T-cell (primary cell): ENCODE results near the gene PRPF8. TPM values are rescaled to one million over a fixed set of nuclear protein-coding genes. Genes with fewer than 3 reads are reported as not detected.
"Not testable (repeated sequence)": the region's sequence is repeated elsewhere in the genome, so short reads cannot be mapped to it uniquely, and the experiment has no call there.

Experiments
- ATAC-seq, 4 experiments: fragments of 200-7000 bp in 3 of 4; fragments of 150-1000 bp in 1 of 4; cut with Tn5 transposase; replicated peaks in 1 of 4; 1 replicate in 3 of 4; 2 replicates in 1 of 4; pipeline ENCODE4 v1.10.0; 2021; ENCODE audit warnings: moderate library complexity in 3 of 4, mild to moderate bottlenecking in 2 of 4, moderate number of reproducible peaks in 1 of 4
- CTCF ChIA-PET, 2 donors: fragments of 300-600 bp; sonication (Branson Sonifier 250); formaldehyde crosslinking; loops; one replicate each; lab custom pipeline; 2022; ENCODE audit warnings: antibody characterized with exemption in 2 of 2; lab: Charles Lee
- POLR2A ChIA-PET, 2 donors: fragments of 300-600 bp; sonication (Branson Sonifier 250); formaldehyde crosslinking; loops; one replicate each; lab custom pipeline; 2022; ENCODE audit warnings: antibody characterized with exemption in 2 of 2; lab: Charles Lee
- DNase-seq, 35 experiments: peaks; one replicate each; pipeline versions ENCODE4 v3.0.0 to v3.0.0-alpha.2; 2013 to 2023
- H3K27ac ChIP-seq: one replicate; pipeline ENCODE4 v1.5.1; 2013; ENCODE audit warnings: low read length
- H3K27me3 ChIP-seq, 2 experiments: replicated peaks in 1 of 2; 1 replicate in 1 of 2; 2 replicates in 1 of 2; pipeline versions ENCODE4 v1.6.1 to v1.7.0; 2013; ENCODE audit warnings: low read length in 1 of 2, mixed read lengths in 1 of 2; ENCODE audit not compliant: control insufficient read depth in 2 of 2, insufficient read depth in 2 of 2; ENCODE audit errors: extremely low read depth in 1 of 2
- H3K36me3 ChIP-seq, 2 donors: 1 replicate in 1 of 2; 2 replicates in 1 of 2; pipeline versions ENCODE4 v1.6.1 to v1.7.0; 2013; ENCODE audit warnings: low read length in 1 of 2; ENCODE audit not compliant: control insufficient read depth in 2 of 2, insufficient read depth in 1 of 2; ENCODE audit errors: extremely low read depth in 1 of 2
- H3K4me1 ChIP-seq, 2 experiments: 1 replicate in 1 of 2; 2 replicates in 1 of 2; pipeline versions ENCODE4 v1.6.1 to v1.7.0; 2013; ENCODE audit warnings: low read length in 2 of 2, mixed read lengths in 1 of 2; ENCODE audit not compliant: insufficient read depth in 2 of 2, control insufficient read depth in 1 of 2; ENCODE audit errors: extremely low read depth in 1 of 2
- H3K4me3 ChIP-seq, 2 donors: 1 replicate in 1 of 2; 2 replicates in 1 of 2; pipeline versions ENCODE4 v1.5.1 to v1.7.0; 2013; ENCODE audit warnings: mild to moderate bottlenecking in 2 of 2, low read length in 1 of 2, moderate library complexity in 1 of 2; ENCODE audit not compliant: control insufficient read depth in 1 of 2; ENCODE audit errors: extremely low read depth in 1 of 2
- H3K9me3 ChIP-seq: 2 replicates; pipeline ENCODE4 v1.7.0; 2013
- H3K27ac Mint-ChIP-seq, 2 donors: one replicate each; pipeline ENCODE4 v1.8.0; 2020 to 2021; ENCODE audit warnings: mild to moderate bottlenecking in 2 of 2, mixed read lengths in 2 of 2
- H3K27me3 Mint-ChIP-seq, 2 donors: one replicate each; pipeline ENCODE4 v1.8.0; 2021 to 2022; ENCODE audit warnings: mixed read lengths in 2 of 2
- H3K36me3 Mint-ChIP-seq: one replicate; pipeline ENCODE4 v1.8.0; 2021; ENCODE audit warnings: mixed read lengths
- H3K4me1 Mint-ChIP-seq, 3 donors: one replicate each; pipeline ENCODE4 v1.8.0; 2020 to 2022; ENCODE audit warnings: mixed read lengths in 3 of 3, mild to moderate bottlenecking in 1 of 3
- H3K4me3 Mint-ChIP-seq, 3 donors: one replicate each; pipeline ENCODE4 v1.8.0; 2020 to 2022; ENCODE audit warnings: mild to moderate bottlenecking in 3 of 3, mixed read lengths in 3 of 3, moderate library complexity in 3 of 3
- H3K9me3 Mint-ChIP-seq, 3 donors: one replicate each; pipeline ENCODE4 v1.8.0; 2020 to 2022; ENCODE audit warnings: mixed read lengths in 3 of 3
- WGBS: methylation state at CpG from one replicate; pipeline ENCODE4 v1.1.5; 2013; ENCODE audit warnings: missing lambda C conversion rate; ENCODE audit not compliant: insufficient coverage; 5-methylcytosine and 5-hydroxymethylcytosine counted together
- total RNA-seq, 35 experiments: library from RNA in 6 of 35; stranded (reverse) in 6 of 35; fragments of 120-200 nt in 1 of 35; gene quantifications; one replicate each; pipeline versions ENCODE4 v1.2.1 to v1.2.4 and lab custom pipeline; 2013 to 2026

PRPF8 gene
- total RNA-seq, 5 donors from 2014 or later (not counting 1 experiment from before 2014, with no cell fraction given), result 387 to 543 (median 409) TPM

DNA sequence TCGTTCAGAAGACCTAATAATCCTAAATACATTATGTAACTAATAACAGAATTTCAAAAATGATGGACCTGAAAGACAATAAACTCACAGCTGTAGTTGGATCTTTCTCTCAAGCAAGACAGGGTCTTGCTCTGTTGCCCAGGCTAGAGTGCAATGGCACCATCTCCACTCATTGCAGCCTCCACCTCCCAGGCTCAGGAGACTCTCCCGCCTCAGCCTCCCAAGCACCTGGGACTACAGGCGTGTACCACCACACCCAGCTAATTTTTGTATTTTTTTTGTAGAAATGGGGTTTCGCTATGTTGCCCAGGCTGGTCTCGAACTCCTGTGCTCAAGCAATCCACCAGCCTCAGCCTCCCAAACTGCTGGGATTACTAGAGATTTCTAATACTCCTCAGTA, 20.7 kb downstream of the PRPF8 start:
- H3K36me3 Mint-ChIP-seq, result peaks cover 46% of the 10 kb centered on the region
- H3K9me3 Mint-ChIP-seq, H3K4me3 Mint-ChIP-seq, H3K4me1 ChIP-seq, H3K9me3 ChIP-seq, H3K27ac ChIP-seq, H3K27me3 Mint-ChIP-seq, ATAC-seq, H3K27me3 ChIP-seq, H3K27ac Mint-ChIP-seq, H3K4me3 ChIP-seq, POLR2A ChIA-PET, DNase-seq: not testable (repeated sequence)
- CTCF ChIA-PET, result interaction anchor here (0.7 kb wide), 2 partner anchors 15 to 36 kb away, joined by 7 to 14 read pairs; no protein-coding TSS in a partner anchor
- peaks cover 9 to 76% of the 10 kb centered on the region in 2 donors for H3K36me3 ChIP-seq
- no CpG with 5 or more reads among the region's 5 CpGs for WGBS
- peaks cover 6 to 22% (median 13%) of the 10 kb centered on the region in 3 donors for H3K4me1 Mint-ChIP-seq

DNA sequence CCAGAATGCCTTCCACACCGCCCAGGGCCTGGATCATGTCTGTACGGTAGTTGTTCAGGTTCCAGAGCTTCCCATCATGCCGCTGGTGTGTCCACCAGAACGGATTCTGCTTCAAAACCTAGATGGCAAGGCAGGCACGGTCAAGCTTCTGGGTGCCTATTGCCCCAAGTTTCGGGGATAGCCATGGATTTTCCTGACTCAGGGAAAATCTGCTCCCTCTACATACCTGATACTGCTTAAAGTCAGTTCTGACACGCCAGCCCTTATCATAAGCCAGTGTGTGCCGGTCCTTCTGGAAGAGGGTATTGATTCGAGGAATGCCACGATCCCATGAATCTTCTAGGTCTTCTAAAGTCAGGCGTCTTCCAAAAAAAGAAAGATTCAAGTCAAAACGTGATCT, 23.6 kb downstream of the PRPF8 start:
- POLR2A ChIA-PET, result no interaction called here
- Histone ChIP-seq H3K27me3 (no peaks in the 10 kb centered on the region), H3K4me1 (no peaks in the 10 kb centered on the region), H3K9me3 (no peaks in the 10 kb centered on the region), H3K27ac (no peak overlapping the region), H3K36me3 (peaks cover 15 to 78% of the 10 kb centered on the region in 2 donors), H3K4me3 (no peak overlapping the region)
- no peak for ATAC-seq
- H3K4me3 Mint-ChIP-seq, result no peak overlapping the region
- 98% methylated on average over 12 of the region's 12 CpGs for WGBS
- H3K27ac Mint-ChIP-seq, result no peak overlapping the region
- CTCF ChIA-PET, result no interaction called here
- no peaks in the 10 kb centered on the region for H3K27me3 Mint-ChIP-seq
- peaks cover 55% of the 10 kb centered on the region for H3K36me3 Mint-ChIP-seq
- H3K9me3 Mint-ChIP-seq, result no peaks in the 10 kb centered on the region
- H3K4me1 Mint-ChIP-seq, result peaks cover 2 to 10% (median 6%) of the 10 kb centered on the region in 3 donors
- DNase-seq, result no peak

DNA sequence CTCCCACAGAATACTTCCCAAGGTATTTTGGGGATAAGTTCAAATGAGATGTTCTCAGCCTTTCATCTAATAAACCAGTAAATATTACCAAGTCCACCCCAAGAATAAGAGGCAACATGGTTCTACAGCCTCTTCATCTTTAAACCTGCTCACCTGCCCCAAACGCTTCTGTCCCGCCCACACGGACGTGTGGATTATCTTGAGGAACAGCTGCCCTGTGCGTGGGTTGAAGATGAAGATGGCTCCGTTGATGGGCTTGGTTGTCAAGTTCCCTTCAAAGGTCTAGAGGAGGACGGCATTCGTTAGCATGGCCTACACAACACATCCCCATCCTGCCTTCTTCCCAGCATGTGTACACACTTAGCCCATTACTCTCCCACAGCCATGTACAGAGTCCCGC, 26.6 kb downstream of the PRPF8 start:
- Histone ChIP-seq H3K36me3 (peaks cover 32 to 87% of the 10 kb centered on the region in 2 donors), H3K27ac (no peak overlapping the region), H3K4me3 (no peak overlapping the region), H3K27me3 (no peaks in the 10 kb centered on the region), H3K9me3 (no peaks in the 10 kb centered on the region), H3K4me1 (no peaks in the 10 kb centered on the region)
- DNase-seq, result no peak
- no peaks in the 10 kb centered on the region for H3K27me3 Mint-ChIP-seq
- H3K27ac Mint-ChIP-seq, result no peak overlapping the region
- no peak for ATAC-seq
- no peaks in the 10 kb centered on the region for H3K9me3 Mint-ChIP-seq
- peaks cover 71% of the 10 kb centered on the region for H3K36me3 Mint-ChIP-seq
- ChIA-PET POLR2A (interaction anchor here in 1 of 2 donors (0.6 to 0.7 kb wide), 2 partner anchors 59 to 187 kb away, joined by 3 to 8 read pairs; no protein-coding TSS in a partner anchor), CTCF (no interaction called here)
- no peak overlapping the region for H3K4me3 Mint-ChIP-seq
- H3K4me1 Mint-ChIP-seq, result peaks cover 0 to 4% (median 4%) of the 10 kb centered on the region in 3 donors
- 84% methylated on average over 8 of the region's 9 CpGs for WGBS

DNA sequence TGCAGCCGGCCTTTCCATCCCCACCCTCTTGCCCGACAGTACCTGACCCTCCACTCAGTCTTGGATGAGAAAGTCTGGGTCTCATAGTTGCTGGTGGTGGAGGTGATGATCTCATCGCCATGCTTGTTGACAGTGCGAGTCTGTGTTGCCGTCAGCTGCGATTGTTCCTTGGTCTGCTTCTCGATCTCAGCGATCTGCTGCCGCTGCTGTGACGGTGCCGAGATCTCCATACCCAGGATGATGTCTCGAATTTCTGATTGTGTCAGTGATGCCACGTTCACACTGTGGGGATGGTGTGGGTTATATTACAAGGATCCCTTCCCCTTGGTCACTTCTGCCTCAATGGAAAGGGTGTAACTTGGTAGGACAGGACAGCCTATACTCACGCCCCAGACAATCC, 30.9 kb downstream of the PRPF8 start:
- Histone ChIP-seq H3K4me1 (peaks cover 0 to 9% of the 10 kb centered on the region in 2 experiments), H3K27ac (no peak overlapping the region), H3K27me3 (no peaks in the 10 kb centered on the region), H3K36me3 (peaks cover 31 to 80% of the 10 kb centered on the region in 2 donors), H3K9me3 (no peaks in the 10 kb centered on the region), H3K4me3 (no peak overlapping the region)
- POLR2A ChIA-PET, result interaction anchor here in 1 of 2 donors (0.6 kb wide), 1 partner anchor 13 kb away, joined by 6 read pairs; no protein-coding TSS in a partner anchor
- Mint-ChIP-seq H3K9me3 (no peaks in the 10 kb centered on the region), H3K36me3 (peaks cover 48% of the 10 kb centered on the region), H3K4me1 (peaks cover 0 to 8% (median 3%) of the 10 kb centered on the region in 3 donors), H3K27ac (peak overlapping the region in 1 of 2 donors; percentile 36), H3K27me3 (no peaks in the 10 kb centered on the region), H3K4me3 (no peak overlapping the region)
- ATAC-seq, result no peak
- 98% methylated on average over 12 of the region's 14 CpGs for WGBS
- CTCF ChIA-PET, result no interaction called here
- no peak for DNase-seq

DNA sequence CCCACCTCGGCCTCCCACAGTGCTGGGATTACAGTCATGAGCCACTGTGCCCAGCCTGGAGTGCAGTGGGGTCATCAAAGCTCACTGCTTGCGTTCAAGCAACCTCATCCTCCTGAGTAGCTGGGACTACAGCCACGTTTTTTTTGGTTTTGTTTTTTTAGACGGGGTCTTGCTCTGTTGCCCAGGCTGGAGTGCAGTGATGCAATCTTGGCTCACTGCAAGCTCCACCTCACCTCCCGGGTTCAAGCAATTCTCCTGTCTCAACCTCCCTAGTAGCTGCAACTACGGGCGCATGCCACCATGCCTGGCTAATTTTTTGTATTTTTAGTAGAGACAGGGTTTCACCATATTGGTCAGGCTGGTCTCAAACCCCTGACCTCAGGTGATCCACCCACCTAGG, 31.9 kb downstream of the PRPF8 start:
- 95% methylated on average over 4 of the region's 7 CpGs for WGBS
- Mint-ChIP-seq H3K36me3 (peaks cover 39% of the 10 kb centered on the region), H3K4me1 (peaks cover 3 to 14% (median 4%) of the 10 kb centered on the region in 3 donors)
- H3K9me3 Mint-ChIP-seq, H3K4me3 ChIP-seq, CTCF ChIA-PET, H3K4me3 Mint-ChIP-seq, H3K27ac ChIP-seq, H3K9me3 ChIP-seq, H3K27me3 Mint-ChIP-seq, H3K27me3 ChIP-seq, ATAC-seq, DNase-seq, H3K27ac Mint-ChIP-seq: not testable (repeated sequence)
- Histone ChIP-seq H3K4me1 (peaks cover 5 to 18% of the 10 kb centered on the region in 2 experiments), H3K36me3 (peaks cover 25 to 70% of the 10 kb centered on the region in 2 donors)
- POLR2A ChIA-PET, result interaction anchor here (0.6 to 0.7 kb wide), 2 partner anchors 25 to 618 kb away, joined by 3 to 5 read pairs; no protein-coding TSS in a partner anchor

DNA sequence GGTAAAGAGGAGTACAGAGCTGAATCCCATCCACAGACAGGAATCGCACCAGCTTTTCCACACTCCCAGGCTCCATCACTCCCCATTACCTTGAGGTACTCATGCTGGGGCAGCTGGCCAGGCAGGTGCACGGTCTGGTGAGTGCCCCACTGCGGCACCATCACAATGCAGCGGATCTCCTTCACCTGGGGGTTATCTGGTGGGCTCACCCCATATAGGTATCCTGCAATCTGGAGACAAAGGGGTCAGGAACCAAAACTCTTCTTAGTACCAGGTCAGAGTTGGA, 33.2 kb downstream of the PRPF8 start:
- peaks cover 30% of the 10 kb centered on the region for H3K36me3 Mint-ChIP-seq
- H3K4me1 Mint-ChIP-seq, result peaks cover 3 to 19% (median 4%) of the 10 kb centered on the region in 3 donors
- ChIA-PET CTCF (interaction anchor here in 1 of 2 donors (1.0 kb wide), 1 partner anchor 17 kb away, joined by 4 read pairs; no protein-coding TSS in a partner anchor), POLR2A (no interaction called here)
- no peak for DNase-seq
- H3K9me3 Mint-ChIP-seq, result no peaks in the 10 kb centered on the region
- Histone ChIP-seq H3K27me3 (peaks cover 0 to 6% of the 10 kb centered on the region in 2 experiments), H3K4me3 (no peak overlapping the region), H3K36me3 (peaks cover 25 to 62% of the 10 kb centered on the region in 2 donors), H3K27ac (no peak overlapping the region), H3K4me1 (peaks cover 5 to 22% of the 10 kb centered on the region in 2 experiments), H3K9me3 (no peaks in the 10 kb centered on the region)
- no peak for ATAC-seq
- 100% methylated on average over 3 of the region's 4 CpGs for whole genome bisulfite sequencing
- no peaks in the 10 kb centered on the region for H3K27me3 Mint-ChIP-seq
- peak overlapping the region in 1 of 2 donors; percentile 39 for H3K27ac Mint-ChIP-seq
- H3K4me3 Mint-ChIP-seq, result no peak overlapping the region
